GM18858 (cell line): Measurements from ENCODE around the gene CYP3A7.
"Not testable (repeated sequence)": the region's sequence is repeated elsewhere in the genome, so short reads cannot be mapped to it uniquely, and the experiment has no call there.

ENCODE experiments used
- ATAC-seq: cut with Tn5 transposase; IDR thresholded peaks from one replicate; pipeline ENCODE4 v1.9.1; 2021; ENCODE audit not compliant: unreplicated experiment

The CYP3A7 gene

GRCh38 chr7:99709838-99710578 lies 25.0 kb downstream of the CYP3A7 start:
- no peak for ATAC-seq

- no peak for ATAC-seq
These were observed 25.7 kb downstream of the CYP3A7 start for GRCh38 chr7:99709260-99709659.

- ATAC-seq = no peak
These were observed 27.9 kb downstream of the CYP3A7 start for GRCh38 chr7:99707096-99707495.

DNA sequence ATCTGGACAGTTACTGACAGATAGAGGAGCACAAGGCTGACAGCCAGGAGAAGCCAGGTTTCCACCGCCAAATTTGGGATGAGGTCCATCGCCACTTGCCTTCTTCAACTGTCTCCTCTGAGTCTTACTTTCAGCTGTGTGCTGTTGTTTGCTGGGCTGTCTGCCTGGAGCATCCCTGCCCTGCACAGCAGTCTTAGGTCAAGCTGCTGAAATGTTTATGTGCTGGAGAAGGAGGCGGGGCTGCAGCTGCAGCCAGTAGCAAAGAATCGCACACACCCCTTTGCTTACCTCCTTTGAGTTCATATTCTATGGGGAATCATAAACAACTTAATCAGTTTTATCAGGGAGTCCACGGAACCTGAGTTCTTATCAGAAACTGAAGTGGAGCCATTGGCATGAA lies 35.0 kb downstream of the CYP3A7 start:
- ATAC-seq = no peak

- ATAC-seq = not testable (repeated sequence)
These were observed 35.9 kb downstream of the CYP3A7 start for GRCh38 chr7:99698867-99699730.

DNA sequence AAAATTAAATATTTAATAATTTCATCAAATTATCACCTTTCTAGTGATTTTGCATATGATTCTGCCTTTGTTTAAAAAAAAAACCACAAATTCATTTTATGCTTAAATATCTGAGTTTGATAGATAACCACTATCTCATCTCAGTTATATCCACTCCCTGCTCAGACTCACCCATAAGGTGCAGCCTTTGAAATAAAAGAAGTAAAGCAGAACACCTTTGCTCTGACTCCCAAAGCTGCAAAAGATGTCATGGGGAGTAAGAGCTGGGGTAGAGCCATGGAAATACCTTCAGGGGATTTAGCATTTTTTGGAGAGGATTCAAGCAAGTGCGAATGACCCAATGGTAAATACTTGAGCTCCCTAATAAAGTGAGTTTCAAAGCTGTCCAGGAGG lies 40.1 kb downstream of the CYP3A7 start:
- no peak for ATAC-seq

GRCh38 chr7:99694201-99694911 lies 40.6 kb downstream of the CYP3A7 start:
- ATAC-seq = no peak

- no peak for ATAC-seq
These were observed 41.4 kb downstream of the CYP3A7 start for GRCh38 chr7:99693427-99694200.

GRCh38 chr7:99693100-99693426 lies 41.9 kb downstream of the CYP3A7 start:
- ATAC-seq = no peak

DNA sequence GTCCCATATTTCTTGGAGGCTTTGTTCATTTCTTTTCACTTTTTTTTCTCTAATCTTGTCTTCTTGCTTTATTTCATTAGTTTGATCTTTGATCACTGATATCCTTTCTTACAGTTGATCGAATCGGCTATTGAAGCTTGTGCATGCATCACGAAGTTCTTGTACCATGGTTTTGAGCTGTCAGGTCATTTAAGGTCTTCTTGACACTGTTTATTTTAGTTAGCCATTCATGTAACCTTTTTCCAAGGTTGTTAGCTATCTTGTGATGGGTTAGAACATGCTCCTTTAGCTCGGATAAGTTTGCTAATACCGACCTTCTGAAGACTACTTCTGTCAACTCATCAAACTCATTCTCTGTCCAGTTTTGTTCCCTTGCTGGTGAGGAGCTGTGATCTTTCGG lies 42.4 kb downstream of the CYP3A7 start:
- ATAC-seq = not testable (repeated sequence)

GRCh38 chr7:99691658-99692057 lies 43.3 kb downstream of the CYP3A7 start:
- ATAC-seq = not testable (repeated sequence)

DNA sequence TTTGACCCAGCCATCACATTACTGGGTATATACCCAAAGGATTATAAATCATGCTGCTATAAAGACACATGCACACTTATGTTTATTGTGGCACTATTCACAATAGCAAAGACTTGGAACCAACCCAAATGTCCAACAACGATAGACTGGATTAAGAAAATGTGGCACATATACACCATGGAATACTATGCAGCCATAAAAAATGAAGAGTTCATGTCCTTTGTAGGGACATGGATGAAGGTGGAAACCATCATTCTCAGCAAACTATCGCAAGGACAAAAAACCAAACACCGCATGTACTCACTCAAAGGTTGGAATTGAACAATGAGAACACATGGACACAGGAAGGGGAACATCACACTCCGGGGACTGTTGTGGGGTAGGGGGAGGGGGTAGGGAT lies 44.1 kb downstream of the CYP3A7 start:
- not testable (repeated sequence) for ATAC-seq

DNA sequence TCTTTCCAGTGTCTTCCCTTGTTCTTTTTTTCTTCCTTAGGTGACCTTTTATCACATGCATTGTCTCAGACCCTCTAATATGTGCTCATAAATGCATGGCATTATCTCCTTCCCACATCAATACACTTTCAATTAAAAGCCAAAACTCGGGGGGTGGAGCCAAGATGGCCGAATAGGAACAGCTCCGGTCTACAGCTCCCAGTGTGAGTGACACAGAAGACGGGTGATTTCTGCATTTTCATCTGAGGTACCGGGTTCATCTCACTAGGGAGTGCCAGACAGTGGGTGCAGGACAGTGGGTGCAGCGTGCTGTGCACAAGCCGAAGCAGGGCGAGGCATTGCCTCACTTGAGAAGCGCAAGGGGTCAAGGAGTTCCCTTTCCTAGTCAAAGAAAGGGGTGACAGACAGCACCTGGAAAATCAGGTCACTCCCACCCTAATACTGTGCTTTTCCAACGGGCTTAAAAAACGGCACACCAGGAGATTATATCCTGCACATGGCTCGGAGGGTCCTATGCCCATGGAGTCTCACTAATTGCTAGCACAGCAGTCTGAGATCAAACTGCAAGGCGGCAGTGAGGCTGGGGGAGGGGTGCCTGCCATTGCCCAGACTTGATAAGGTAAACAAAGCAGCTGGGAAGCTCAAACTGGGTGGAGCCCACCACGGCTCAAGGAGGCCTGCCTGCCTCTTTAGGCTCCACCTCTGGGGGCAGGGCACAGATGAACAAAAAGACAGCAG lies 49.0 kb downstream of the CYP3A7 start:
- not testable (repeated sequence) for ATAC-seq

GRCh38 chr7:99685129-99685758 lies 49.8 kb downstream of the CYP3A7 start:
- ATAC-seq = no peak

DNA sequence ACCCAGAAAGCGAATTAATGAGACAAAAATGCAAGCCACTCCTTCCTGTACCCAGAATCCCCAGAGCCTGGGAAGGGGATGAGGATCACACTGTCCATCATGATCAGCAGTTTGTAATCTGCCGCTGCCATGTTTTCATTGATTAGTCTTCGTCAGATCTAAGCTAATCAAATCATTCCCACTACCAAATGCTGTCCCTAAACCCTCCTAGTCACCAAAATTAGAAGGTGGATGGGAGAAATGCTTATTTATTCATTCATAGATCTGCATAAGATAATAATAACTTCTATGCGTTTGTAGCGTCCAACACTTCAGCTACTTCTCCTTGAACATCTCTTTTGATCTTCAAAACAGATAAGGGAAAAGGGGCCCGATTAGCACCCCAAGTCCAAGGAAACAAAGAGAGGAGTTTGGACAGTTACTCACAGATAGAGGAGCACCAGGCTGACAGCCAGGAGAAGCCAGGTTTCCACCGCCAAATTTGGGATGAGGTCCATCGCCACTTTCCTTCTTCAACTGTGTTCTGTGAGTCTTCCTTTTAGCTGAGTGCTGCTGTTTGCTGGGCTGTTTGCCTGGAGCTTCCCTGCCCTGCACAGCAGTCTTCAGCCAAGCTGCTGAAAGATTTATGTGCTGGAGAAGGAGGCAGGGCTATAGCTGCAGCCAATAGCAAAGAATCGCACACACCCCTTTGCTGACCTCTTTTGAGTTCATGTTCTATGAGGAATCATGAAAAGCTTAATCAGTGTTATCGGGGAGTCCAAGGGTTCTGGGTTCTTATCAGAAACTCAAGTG lies 55.4 kb downstream of the CYP3A7 start, which contains the start of gene CYP3A5:
Gene CYP3A5 (minus strand): TSS at position 597 of the 792 bp plus-strand sequence. CDS start 100 bp downstream, at position 497.
- ATAC-seq = no peak

DNA sequence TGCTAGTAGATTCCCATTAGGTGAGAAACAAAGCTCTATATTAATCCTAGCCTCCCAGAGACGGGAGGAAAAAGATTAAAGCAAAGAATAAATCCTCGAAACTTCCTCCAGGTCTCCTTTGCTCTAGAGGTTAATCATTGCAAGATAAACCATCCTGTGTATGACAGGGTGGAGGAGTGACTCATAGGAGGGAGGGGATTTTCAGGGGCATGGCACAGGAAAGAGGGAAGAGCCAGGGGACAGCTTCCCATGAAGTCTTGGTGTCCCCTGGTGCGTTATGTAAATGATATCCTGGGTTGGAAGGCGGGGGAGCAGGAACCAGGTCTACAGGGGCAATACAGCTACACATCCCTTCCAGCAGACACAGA lies 56.0 kb downstream of the CYP3A7 start:
- ATAC-seq = no peak

DNA sequence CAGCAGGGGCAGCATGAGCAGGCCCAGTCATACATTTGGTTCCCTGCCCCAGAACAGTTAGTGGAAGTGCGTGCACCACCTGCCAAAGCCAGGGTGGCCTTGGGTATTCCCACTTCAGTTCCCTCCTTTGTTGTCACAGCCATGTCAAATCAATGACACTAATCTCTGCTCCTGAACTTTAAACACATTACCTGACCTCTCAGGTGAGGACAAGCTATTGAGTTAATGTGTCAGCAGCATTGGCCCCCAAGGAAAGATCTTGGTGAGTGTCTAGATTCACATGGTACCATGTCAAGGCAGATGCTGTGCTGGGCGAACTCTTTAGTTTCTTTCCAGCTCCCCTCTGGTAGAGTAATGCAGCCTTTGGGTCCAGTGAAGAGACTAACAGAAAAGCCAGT lies 57.3 kb downstream of the CYP3A7 start:
- no peak for ATAC-seq

GRCh38 chr7:99677013-99677647 lies 57.9 kb downstream of the CYP3A7 start:
- no peak for ATAC-seq
